ENCODE results near the gene CD22.
"Not testable (repeated sequence)": the region's sequence is repeated elsewhere in the genome, so short reads cannot be mapped to it uniquely, and the experiment has no call there.

Gene CD22

GRCh38 chr19:35355791-35356460 is 26.9 kb downstream of the CD22 start:
- Histone ChIP-seq H3K4me3 (ENCODE audit: low read depth, low read length) (no peak overlapping the region), H3K36me3 (ENCODE audit: control insufficient read depth, insufficient read depth, low read length) (no peaks in the 10 kb centered on the region), H3K4me2 (ENCODE audit: low read length) (no peak overlapping the region), H3K9me3 (ENCODE audit: control insufficient read depth, low read length) (no peaks in the 10 kb centered on the region), H3K27ac (peak overlapping the region; percentile 16), H3K4me1 (peaks cover 16% of the 10 kb centered on the region), H3K9ac (no peak overlapping the region), H3K79me2 (no peaks in the 10 kb centered on the region), H3K27me3 (ENCODE audit: control insufficient read depth, insufficient read depth, low read length) (no peaks in the 10 kb centered on the region), H2AFZ (peak overlapping the region; percentile 45)
- TF ChIP-seq, protein P1, sequence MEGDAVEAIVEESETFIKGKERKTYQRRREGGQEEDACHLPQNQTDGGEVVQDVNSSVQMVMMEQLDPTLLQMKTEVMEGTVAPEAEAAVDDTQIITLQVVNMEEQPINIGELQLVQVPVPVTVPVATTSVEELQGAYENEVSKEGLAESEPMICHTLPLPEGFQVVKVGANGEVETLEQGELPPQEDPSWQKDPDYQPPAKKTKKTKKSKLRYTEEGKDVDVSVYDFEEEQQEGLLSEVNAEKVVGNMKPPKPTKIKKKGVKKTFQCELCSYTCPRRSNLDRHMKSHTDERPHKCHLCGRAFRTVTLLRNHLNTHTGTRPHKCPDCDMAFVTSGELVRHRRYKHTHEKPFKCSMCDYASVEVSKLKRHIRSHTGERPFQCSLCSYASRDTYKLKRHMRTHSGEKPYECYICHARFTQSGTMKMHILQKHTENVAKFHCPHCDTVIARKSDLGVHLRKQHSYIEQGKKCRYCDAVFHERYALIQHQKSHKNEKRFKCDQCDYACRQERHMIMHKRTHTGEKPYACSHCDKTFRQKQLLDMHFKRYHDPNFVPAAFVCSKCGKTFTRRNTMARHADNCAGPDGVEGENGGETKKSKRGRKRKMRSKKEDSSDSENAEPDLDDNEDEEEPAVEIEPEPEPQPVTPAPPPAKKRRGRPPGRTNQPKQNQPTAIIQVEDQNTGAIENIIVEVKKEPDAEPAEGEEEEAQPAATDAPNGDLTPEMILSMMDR (IDR thresholded peaks at IDR 0.05) = no peak

DNA sequence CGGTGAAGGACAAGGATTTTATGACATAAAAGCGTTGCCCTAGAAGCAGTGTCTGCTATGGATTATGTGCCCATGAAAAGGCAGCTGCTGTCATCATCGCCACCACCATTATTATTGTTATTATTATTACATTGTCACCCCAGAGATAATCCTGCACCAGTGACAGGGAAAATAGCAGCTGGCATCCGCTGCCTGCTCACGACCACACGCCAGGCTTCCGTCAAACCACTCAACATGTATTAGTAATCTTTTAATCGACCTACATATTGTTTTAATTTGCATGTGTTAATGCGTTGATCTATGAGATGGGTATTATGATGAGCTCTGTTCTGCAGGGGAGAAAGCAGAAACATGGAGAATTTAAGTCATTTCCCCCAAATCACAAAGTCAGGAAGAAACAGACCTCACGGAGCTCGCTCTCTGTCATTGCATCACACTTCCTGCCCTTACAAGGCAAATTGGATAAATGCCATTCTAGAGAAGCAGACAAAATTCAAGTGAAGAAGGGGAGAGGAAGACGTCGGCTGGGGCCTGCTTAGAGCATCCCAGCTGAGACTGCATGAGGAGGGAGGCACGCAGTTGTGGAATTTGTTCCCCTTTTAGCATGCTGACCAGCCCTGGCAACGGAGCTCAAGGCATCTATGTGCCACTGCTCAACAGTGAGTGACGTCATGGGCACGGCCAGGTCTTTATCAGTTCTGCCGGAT is 29.0 kb downstream of the CD22 start, which contains the start of gene FFAR3:
Gene FFAR3 (plus strand): TSS at position 594 of the 707 bp plus-strand sequence. CDS start 431 bp downstream, outside the sequence.
- Histone ChIP-seq H3K79me2 (no peaks in the 10 kb centered on the region), H3K4me1 (peaks cover 11% of the 10 kb centered on the region), H3K4me3 (ENCODE audit: low read depth, low read length) (no peak within 1 kb of the TSS), H3K27me3 (ENCODE audit: control insufficient read depth, insufficient read depth, low read length) (no peaks in the 10 kb centered on the region), H3K4me2 (ENCODE audit: low read length) (peak within 1 kb of the TSS; percentile 13), H3K9me3 (ENCODE audit: control insufficient read depth, low read length) (no peaks in the 10 kb centered on the region), H3K36me3 (ENCODE audit: control insufficient read depth, insufficient read depth, low read length) (no peaks in the 10 kb centered on the region), H2AFZ (no peak within 1 kb of the TSS), H3K9ac (no peak within 1 kb of the TSS), H3K27ac (no peak within 1 kb of the TSS)
- TF ChIP-seq, protein P1 (IDR thresholded peaks at IDR 0.05) = no peak

DNA sequence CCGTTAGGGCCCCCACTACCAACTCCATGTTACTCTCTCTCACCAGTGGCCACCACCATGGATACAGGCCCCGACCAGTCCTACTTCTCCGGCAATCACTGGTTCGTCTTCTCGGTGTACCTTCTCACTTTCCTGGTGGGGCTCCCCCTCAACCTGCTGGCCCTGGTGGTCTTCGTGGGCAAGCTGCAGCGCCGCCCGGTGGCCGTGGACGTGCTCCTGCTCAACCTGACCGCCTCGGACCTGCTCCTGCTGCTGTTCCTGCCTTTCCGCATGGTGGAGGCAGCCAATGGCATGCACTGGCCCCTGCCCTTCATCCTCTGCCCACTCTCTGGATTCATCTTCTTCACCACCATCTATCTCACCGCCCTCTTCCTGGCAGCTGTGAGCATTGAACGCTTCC is 29.8 kb downstream of the CD22 start:
- not testable (repeated sequence) for H3K79me2 ChIP-seq; H3K36me3 ChIP-seq (ENCODE audit: control insufficient read depth, insufficient read depth, low read length); H3K27ac ChIP-seq; H3K27me3 ChIP-seq (ENCODE audit: control insufficient read depth, insufficient read depth, low read length); H3K9ac ChIP-seq; H3K4me3 ChIP-seq (ENCODE audit: low read depth, low read length); H2AFZ ChIP-seq; H3K4me2 ChIP-seq (ENCODE audit: low read length); H3K4me1 ChIP-seq; H3K9me3 ChIP-seq (ENCODE audit: control insufficient read depth, low read length)

DNA sequence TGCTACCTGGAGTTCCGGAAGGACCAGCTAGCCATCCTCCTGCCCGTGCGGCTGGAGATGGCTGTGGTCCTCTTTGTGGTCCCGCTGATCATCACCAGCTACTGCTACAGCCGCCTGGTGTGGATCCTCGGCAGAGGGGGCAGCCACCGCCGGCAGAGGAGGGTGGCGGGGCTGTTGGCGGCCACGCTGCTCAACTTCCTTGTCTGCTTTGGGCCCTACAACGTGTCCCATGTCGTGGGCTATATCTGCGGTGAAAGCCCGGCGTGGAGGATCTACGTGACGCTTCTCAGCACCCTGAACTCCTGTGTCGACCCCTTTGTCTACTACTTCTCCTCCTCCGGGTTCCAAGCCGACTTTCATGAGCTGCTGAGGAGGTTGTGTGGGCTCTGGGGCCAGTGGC is 30.4 kb downstream of the CD22 start:
- not testable (repeated sequence) for H3K9me3 ChIP-seq (ENCODE audit: control insufficient read depth, low read length); H3K27ac ChIP-seq; H3K79me2 ChIP-seq; H3K27me3 ChIP-seq (ENCODE audit: control insufficient read depth, insufficient read depth, low read length); H3K4me3 ChIP-seq (ENCODE audit: low read depth, low read length); H3K36me3 ChIP-seq (ENCODE audit: control insufficient read depth, insufficient read depth, low read length); H3K9ac ChIP-seq; H3K4me1 ChIP-seq; H3K4me2 ChIP-seq (ENCODE audit: low read length); H2AFZ ChIP-seq

- H3K4me2 ChIP-seq (ENCODE audit: low read length); H3K36me3 ChIP-seq (ENCODE audit: control insufficient read depth, insufficient read depth, low read length); H3K4me3 ChIP-seq (ENCODE audit: low read depth, low read length); H3K9ac ChIP-seq; H3K4me1 ChIP-seq; H3K27me3 ChIP-seq (ENCODE audit: control insufficient read depth, insufficient read depth, low read length); H3K9me3 ChIP-seq (ENCODE audit: control insufficient read depth, low read length); H3K79me2 ChIP-seq; H3K27ac ChIP-seq; H2AFZ ChIP-seq: not testable (repeated sequence)
Observed at GRCh38 chr19:35360081-35360480, 31.1 kb downstream of the CD22 start.

GRCh38 chr19:35360880-35361420 is 32.0 kb downstream of the CD22 start:
- no peaks in the 10 kb centered on the region for H3K9me3 ChIP-seq (ENCODE audit: control insufficient read depth, low read length)
- H3K79me2 ChIP-seq = no peaks in the 10 kb centered on the region
- TF ChIP-seq, protein P1 (IDR thresholded peaks at IDR 0.05) = no peak
- no peaks in the 10 kb centered on the region for H3K36me3 ChIP-seq (ENCODE audit: control insufficient read depth, insufficient read depth, low read length)
- H3K27ac ChIP-seq = no peak overlapping the region
- no peaks in the 10 kb centered on the region for H3K27me3 ChIP-seq (ENCODE audit: control insufficient read depth, insufficient read depth, low read length)
- H3K4me3 ChIP-seq (ENCODE audit: low read depth, low read length) = no peak overlapping the region
- no peak overlapping the region for H3K4me2 ChIP-seq (ENCODE audit: low read length)
- peaks cover 2% of the 10 kb centered on the region for H3K4me1 ChIP-seq
- no peak overlapping the region for H2AFZ ChIP-seq
- no peak overlapping the region for H3K9ac ChIP-seq
